ENCODE results near the gene LACTBL1.

Gene LACTBL1

GRCh38 chr1:22930240-22930912 is 42.3 kb downstream of the LACTBL1 start:
- no peak overlapping the region for H2AFZ ChIP-seq (ENCODE audit: low read depth, low read length)
- no peak overlapping the region for H3K14ac ChIP-seq (ENCODE audit: low read length in 2 of 2)
- H3K4me3 ChIP-seq (ENCODE audit: insufficient read depth in 1 of 2, low read depth in 1 of 2, low read length in 2 of 2) = no peak overlapping the region
- no peak overlapping the region for H3K27ac ChIP-seq (ENCODE audit: low read length, poor library complexity, severe bottlenecking)
- H3K4ac ChIP-seq (ENCODE audit: low read depth in 1 of 2, low read length in 2 of 2) = no peak overlapping the region
- H3K18ac ChIP-seq (ENCODE audit: low read depth in 1 of 2, low read length in 2 of 2) = no peak overlapping the region
- DNase-seq = peak; percentile 51
- H2BK5ac ChIP-seq (ENCODE audit: low read depth, low read length, poor library complexity, severe bottlenecking) = no peak overlapping the region
- H2AK5ac ChIP-seq (ENCODE audit: low read length, severe bottlenecking) = no peak overlapping the region
- H4K8ac ChIP-seq (ENCODE audit: low read length) = no peak overlapping the region
- no peak overlapping the region for H2BK15ac ChIP-seq (ENCODE audit: low read depth, poor library complexity, severe bottlenecking)
- peaks cover 8% of the 10 kb centered on the region for H3K9me3 ChIP-seq (ENCODE audit: control insufficient read depth, low read length)
- no peak overlapping the region for H3K9ac ChIP-seq (ENCODE audit: low read length)
- 34% methylated on average over 10 of the region's 11 CpGs for WGBS
- H4K91ac ChIP-seq (ENCODE audit: low read length) = no peak overlapping the region
- H3K4me1 ChIP-seq (ENCODE audit: control insufficient read depth, insufficient read depth, low read depth, low read length) = no peaks in the 10 kb centered on the region
- H2BK12ac ChIP-seq (ENCODE audit: low read length in 2 of 2) = no peak overlapping the region
- no peaks in the 10 kb centered on the region for H3K36me3 ChIP-seq (ENCODE audit: control insufficient read depth in 1 of 2, insufficient read depth in 2 of 2, low read depth in 1 of 2, low read length in 2 of 2)
- H3K23ac ChIP-seq (ENCODE audit: low read length in 2 of 2) = no peak overlapping the region
- H3K4me2 ChIP-seq (ENCODE audit: low read length, poor library complexity, severe bottlenecking) = no peak overlapping the region
- H2BK120ac ChIP-seq (ENCODE audit: low read depth, low read length) = no peak overlapping the region
- H3K79me1 ChIP-seq (replicated peaks; ENCODE audit: low read length, poor library complexity, severe bottlenecking) = no peaks in the 10 kb centered on the region
- peaks cover 23 to 44% of the 10 kb centered on the region in 2 experiments for H3K27me3 ChIP-seq (ENCODE audit: control insufficient read depth in 1 of 2, insufficient read depth in 1 of 2, low read length in 2 of 2)

GRCh38 chr1:22925111-22925510 is 47.6 kb downstream of the LACTBL1 start:
- Histone ChIP-seq H3K4me2 (ENCODE audit: low read length, poor library complexity, severe bottlenecking) (no peak overlapping the region), H3K18ac (ENCODE audit: low read depth in 1 of 2, low read length in 2 of 2) (no peak overlapping the region), H2BK5ac (ENCODE audit: low read depth, low read length, poor library complexity, severe bottlenecking) (no peak overlapping the region), H4K8ac (ENCODE audit: low read length) (no peak overlapping the region), H2BK120ac (ENCODE audit: low read depth, low read length) (no peak overlapping the region), H3K4me3 (ENCODE audit: insufficient read depth in 1 of 2, low read depth in 1 of 2, low read length in 2 of 2) (no peak overlapping the region), H2AK5ac (ENCODE audit: low read length, severe bottlenecking) (no peak overlapping the region), H3K79me1 (replicated peaks; ENCODE audit: low read length, poor library complexity, severe bottlenecking) (no peaks in the 10 kb centered on the region), H4K91ac (ENCODE audit: low read length) (no peak overlapping the region), H3K27ac (ENCODE audit: low read length, poor library complexity, severe bottlenecking) (no peak overlapping the region), H3K9ac (ENCODE audit: low read length) (no peak overlapping the region), H3K14ac (ENCODE audit: low read length in 2 of 2) (no peak overlapping the region), H3K27me3 (ENCODE audit: control insufficient read depth in 1 of 2, insufficient read depth in 1 of 2, low read length in 2 of 2) (peaks cover 12 to 38% of the 10 kb centered on the region in 2 experiments), H3K23ac (ENCODE audit: low read length in 2 of 2) (no peak overlapping the region), H3K4ac (ENCODE audit: low read depth in 1 of 2, low read length in 2 of 2) (no peak overlapping the region), H2BK12ac (ENCODE audit: low read length in 2 of 2) (no peak overlapping the region), H2BK15ac (ENCODE audit: low read depth, poor library complexity, severe bottlenecking) (no peak overlapping the region), H2AFZ (ENCODE audit: low read depth, low read length) (no peak overlapping the region), H3K36me3 (ENCODE audit: control insufficient read depth in 1 of 2, insufficient read depth in 2 of 2, low read depth in 1 of 2, low read length in 2 of 2) (peaks cover 0 to 3% of the 10 kb centered on the region in 2 experiments), H3K4me1 (ENCODE audit: control insufficient read depth, insufficient read depth, low read depth, low read length) (peaks cover 13% of the 10 kb centered on the region), H3K9me3 (ENCODE audit: control insufficient read depth, low read length) (peaks cover 16% of the 10 kb centered on the region)
- DNase-seq = no peak
- 85% methylated on average over 8 of the region's 9 CpGs for WGBS

DNA sequence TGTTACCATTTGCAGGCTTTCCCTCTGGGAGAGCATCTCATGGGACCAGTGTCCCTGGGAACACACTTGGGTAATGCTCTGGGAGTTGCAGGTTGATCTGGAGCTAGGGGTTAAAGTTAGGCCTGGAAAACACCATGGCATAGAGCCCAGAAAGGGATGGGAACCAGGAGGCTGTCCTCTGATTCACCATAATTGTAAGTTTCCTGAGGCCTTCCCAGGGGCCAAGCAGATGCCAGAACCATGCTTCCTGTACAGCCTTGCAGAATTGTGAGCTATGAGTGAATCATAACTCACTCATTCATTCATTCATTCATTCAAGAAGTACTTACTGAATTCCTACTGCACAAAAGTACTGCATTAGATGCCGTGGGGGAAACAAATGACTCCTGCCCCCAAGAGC is 50.0 kb downstream of the LACTBL1 start:
- no peak overlapping the region for H3K14ac ChIP-seq (ENCODE audit: low read length in 2 of 2)
- no peak overlapping the region for H3K18ac ChIP-seq (ENCODE audit: low read depth in 1 of 2, low read length in 2 of 2)
- H3K9ac ChIP-seq (ENCODE audit: low read length) = no peak overlapping the region
- H3K36me3 ChIP-seq (ENCODE audit: control insufficient read depth in 1 of 2, insufficient read depth in 2 of 2, low read depth in 1 of 2, low read length in 2 of 2) = peaks cover 0 to 3% of the 10 kb centered on the region in 2 experiments
- DNase-seq = peak; percentile 17
- peaks cover 18% of the 10 kb centered on the region for H3K4me1 ChIP-seq (ENCODE audit: control insufficient read depth, insufficient read depth, low read depth, low read length)
- peaks cover 16% of the 10 kb centered on the region for H3K9me3 ChIP-seq (ENCODE audit: control insufficient read depth, low read length)
- H2AK5ac ChIP-seq (ENCODE audit: low read length, severe bottlenecking) = no peak overlapping the region
- no peak overlapping the region for H4K91ac ChIP-seq (ENCODE audit: low read length)
- no peak overlapping the region for H3K23ac ChIP-seq (ENCODE audit: low read length in 2 of 2)
- H4K8ac ChIP-seq (ENCODE audit: low read length) = no peak overlapping the region
- H3K4ac ChIP-seq (ENCODE audit: low read depth in 1 of 2, low read length in 2 of 2) = no peak overlapping the region
- H2BK12ac ChIP-seq (ENCODE audit: low read length in 2 of 2) = no peak overlapping the region
- no peak overlapping the region for H2BK15ac ChIP-seq (ENCODE audit: low read depth, poor library complexity, severe bottlenecking)
- H2BK120ac ChIP-seq (ENCODE audit: low read depth, low read length) = no peak overlapping the region
- H3K27ac ChIP-seq (ENCODE audit: low read length, poor library complexity, severe bottlenecking) = no peak overlapping the region
- peaks cover 6 to 27% of the 10 kb centered on the region in 2 experiments for H3K27me3 ChIP-seq (ENCODE audit: control insufficient read depth in 1 of 2, insufficient read depth in 1 of 2, low read length in 2 of 2)
- H2AFZ ChIP-seq (ENCODE audit: low read depth, low read length) = no peak overlapping the region
- 89% methylated on average over 1 of the region's 1 CpG for WGBS
- no peaks in the 10 kb centered on the region for H3K79me1 ChIP-seq (replicated peaks; ENCODE audit: low read length, poor library complexity, severe bottlenecking)
- no peak overlapping the region for H3K4me2 ChIP-seq (ENCODE audit: low read length, poor library complexity, severe bottlenecking)
- no peak overlapping the region for H3K4me3 ChIP-seq (ENCODE audit: insufficient read depth in 1 of 2, low read depth in 1 of 2, low read length in 2 of 2)
- no peak overlapping the region for H2BK5ac ChIP-seq (ENCODE audit: low read depth, low read length, poor library complexity, severe bottlenecking)

DNA sequence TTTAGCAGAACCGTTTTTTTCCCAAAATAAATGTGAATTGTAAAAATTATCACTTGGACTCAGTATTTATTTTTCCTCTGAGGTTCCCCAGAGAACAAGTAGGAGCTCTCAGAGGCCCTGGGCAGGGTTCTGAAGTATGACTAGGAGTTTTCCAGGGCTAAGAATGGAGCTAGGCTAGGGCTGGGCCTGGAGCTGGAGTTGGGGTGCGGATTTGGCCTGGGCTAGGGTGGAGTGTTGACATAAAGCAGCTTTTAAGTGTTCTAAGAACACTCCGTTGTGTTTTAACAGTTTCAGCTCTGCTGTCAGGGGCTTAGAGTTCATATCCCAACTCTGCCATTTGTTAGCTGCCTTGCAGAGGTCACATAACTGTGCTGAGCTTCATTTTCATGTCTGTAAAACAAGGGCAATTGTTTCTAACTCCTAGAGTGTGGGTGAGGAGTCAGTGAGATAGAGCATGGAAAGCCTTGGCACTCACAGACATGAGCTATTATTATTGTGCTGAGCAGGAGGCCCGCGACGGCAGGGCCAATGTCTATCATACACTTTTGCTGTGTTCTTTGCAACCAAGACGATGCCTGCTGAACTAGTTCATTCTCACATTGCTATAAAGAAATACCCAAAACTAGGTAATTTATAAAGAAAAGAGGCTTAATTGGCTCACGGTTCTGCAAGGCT is 51.1 kb downstream of the LACTBL1 start:
- Histone ChIP-seq H3K18ac (ENCODE audit: low read depth in 1 of 2, low read length in 2 of 2) (no peak overlapping the region), H3K4me2 (ENCODE audit: low read length, poor library complexity, severe bottlenecking) (no peak overlapping the region), H2AK5ac (ENCODE audit: low read length, severe bottlenecking) (peak overlapping the region; percentile 63), H2BK5ac (ENCODE audit: low read depth, low read length, poor library complexity, severe bottlenecking) (no peak overlapping the region), H3K4ac (ENCODE audit: low read depth in 1 of 2, low read length in 2 of 2) (no peak overlapping the region), H2BK120ac (ENCODE audit: low read depth, low read length) (no peak overlapping the region), H4K91ac (ENCODE audit: low read length) (no peak overlapping the region), H3K36me3 (ENCODE audit: control insufficient read depth in 1 of 2, insufficient read depth in 2 of 2, low read depth in 1 of 2, low read length in 2 of 2) (peaks cover 0 to 8% of the 10 kb centered on the region in 2 experiments), H3K4me1 (ENCODE audit: control insufficient read depth, insufficient read depth, low read depth, low read length) (peaks cover 20% of the 10 kb centered on the region), H3K14ac (ENCODE audit: low read length in 2 of 2) (no peak overlapping the region), H3K9me3 (ENCODE audit: control insufficient read depth, low read length) (peaks cover 16% of the 10 kb centered on the region), H4K8ac (ENCODE audit: low read length) (no peak overlapping the region), H3K27me3 (ENCODE audit: control insufficient read depth in 1 of 2, insufficient read depth in 1 of 2, low read length in 2 of 2) (peaks cover 5 to 26% of the 10 kb centered on the region in 2 experiments), H3K27ac (ENCODE audit: low read length, poor library complexity, severe bottlenecking) (no peak overlapping the region), H2BK15ac (ENCODE audit: low read depth, poor library complexity, severe bottlenecking) (no peak overlapping the region), H3K4me3 (ENCODE audit: insufficient read depth in 1 of 2, low read depth in 1 of 2, low read length in 2 of 2) (no peak overlapping the region), H3K23ac (ENCODE audit: low read length in 2 of 2) (no peak overlapping the region), H2BK12ac (ENCODE audit: low read length in 2 of 2) (no peak overlapping the region), H3K79me1 (replicated peaks; ENCODE audit: low read length, poor library complexity, severe bottlenecking) (no peaks in the 10 kb centered on the region), H2AFZ (ENCODE audit: low read depth, low read length) (no peak overlapping the region), H3K9ac (ENCODE audit: low read length) (no peak overlapping the region)
- no peak for DNase-seq
- WGBS = 85% methylated on average over 7 of the region's 8 CpGs

All from mesenchymal stem cell (in vitro differentiated cells and primary cell).